H1 (cell line): ENCODE data around the gene TSR1. TPM values are rescaled to one million over a fixed set of nuclear protein-coding genes. Genes with fewer than 3 reads are reported as not detected.

Source experiments
- CTCF ChIA-PET: fragments of 300-600 bp; sonication (Branson Sonifier 250); formaldehyde crosslinking; loops from one replicate; lab custom pipeline; 2021; ENCODE audit not compliant: partially characterized antibody; lab: Charles Lee
- POLR2A ChIA-PET: fragments of 300-600 bp; sonication (Branson Sonifier 250); formaldehyde crosslinking; loops from one replicate; lab custom pipeline; 2021; ENCODE audit warnings: inconsistent platforms; ENCODE audit not compliant: partially characterized antibody; lab: Charles Lee
- DNase-seq, 2 experiments: peaks; one replicate each; pipeline versions ENCODE4 v3.0.0 to v3.0.0-alpha.2; 2010 to 2022; ENCODE audit warnings: low spot score in 2 of 2, low read depth in 1 of 2, mixed read lengths in 1 of 2
- FAIRE-seq: peaks from 2 replicates; lab custom pipeline; 2011; peaks lifted over from hg19 to GRCh38; lab: Jason Lieb, UNC
- H2AFZ ChIP-seq: 2 replicates; pipeline ENCODE4 v1.8.1; 2012; ENCODE audit warnings: low read length, inconsistent platforms
- H2AK5ac ChIP-seq: 2 replicates; pipeline ENCODE4 v1.6.1; 2013; ENCODE audit warnings: low read depth, low read length
- H2BK120ac ChIP-seq: replicated peaks from 2 replicates; pipeline ENCODE3; 2013; ENCODE audit warnings: low read depth, low read length, inconsistent platforms
- H2BK12ac ChIP-seq: 2 replicates; pipeline ENCODE4 v1.6.1; 2013; ENCODE audit warnings: low read depth, low read length
- H2BK15ac ChIP-seq: 2 replicates; pipeline ENCODE4 v1.6.1; 2013; ENCODE audit warnings: low read length
- H2BK20ac ChIP-seq: 2 replicates; pipeline ENCODE4 v1.6.1; 2013; ENCODE audit warnings: low read length
- H2BK5ac ChIP-seq: 2 replicates; pipeline ENCODE4 v1.6.1; 2013; ENCODE audit warnings: low read depth, low read length
- H3K14ac ChIP-seq: 2 replicates; pipeline ENCODE4 v1.6.1; 2013; ENCODE audit warnings: inconsistent platforms; ENCODE audit not compliant: insufficient read length
- H3K18ac ChIP-seq: 2 replicates; pipeline ENCODE4 v1.6.1; 2013; ENCODE audit warnings: low read length; ENCODE audit errors: extremely low read depth
- H3K23ac ChIP-seq: 2 replicates; pipeline ENCODE4 v1.6.1; 2013; ENCODE audit warnings: inconsistent platforms; ENCODE audit not compliant: insufficient read length
- H3K23me2 ChIP-seq: 2 replicates; pipeline ENCODE4 v1.6.1; 2013; ENCODE audit warnings: low read depth, low read length
- H3K27ac ChIP-seq: 2 replicates; pipeline ENCODE4 v1.6.1; 2011; ENCODE audit warnings: low read depth, low read length, inconsistent platforms
- H3K27me3 ChIP-seq, 4 experiments: replicated peaks in 1 of 4; 1 replicate in 1 of 4; 2 replicates in 3 of 4; pipeline versions ENCODE4 v1.6.1 to v1.8.1; 2011 to 2013; ENCODE audit warnings: low read length in 3 of 4, mild to moderate bottlenecking in 3 of 4, inconsistent platforms in 2 of 4, mixed read lengths in 2 of 4, moderate library complexity in 1 of 4; ENCODE audit not compliant: control insufficient read depth in 3 of 4, insufficient read depth in 3 of 4; ENCODE audit errors: extremely low read depth in 1 of 4
- H3K36me3 ChIP-seq, 4 experiments: 2 replicates each; pipeline versions ENCODE4 v1.6.1 to v1.8.1; 2011 to 2013; ENCODE audit warnings: mild to moderate bottlenecking in 4 of 4, low read length in 3 of 4, moderate library complexity in 2 of 4, control low read depth in 1 of 4, inconsistent platforms in 1 of 4; ENCODE audit not compliant: insufficient read depth in 4 of 4, control insufficient read depth in 2 of 4
- H3K4ac ChIP-seq: replicated peaks from 2 replicates; pipeline ENCODE3; 2013; ENCODE audit warnings: low read length, low read depth, mixed read lengths, inconsistent platforms; ENCODE audit not compliant: insufficient read length
- H3K4me1 ChIP-seq, 4 experiments: replicated peaks in 1 of 4; 1 replicate in 1 of 4; 2 replicates in 3 of 4; pipeline versions ENCODE4 v1.6.1 to v1.8.1; 2011 to 2013; ENCODE audit warnings: low read length in 3 of 4, inconsistent platforms in 2 of 4, mixed read lengths in 1 of 4; ENCODE audit not compliant: insufficient read depth in 4 of 4, control insufficient read depth in 3 of 4
- H3K4me2 ChIP-seq, 2 experiments: 2 replicates each; pipeline versions ENCODE4 v1.6.1 to v1.8.1; 2011 to 2013; ENCODE audit warnings: low read depth in 2 of 2, low read length in 2 of 2, control low read depth in 1 of 2, inconsistent platforms in 1 of 2, mild to moderate bottlenecking in 1 of 2; ENCODE audit not compliant: insufficient read depth in 1 of 2
- H3K4me3 ChIP-seq, 4 experiments: fragments of 200-600, 300-600 bp in 1 of 4; sonication (generic), shearing (Covaris generic), sonication (Bioruptor Twin) in 1 of 4; 2 replicates each; pipeline versions ENCODE4 v1.5.1 to v1.8.1; 2011 to 2016; ENCODE audit warnings: low read length in 4 of 4, low read depth in 3 of 4, control low read depth in 2 of 4, inconsistent platforms in 2 of 4, mild to moderate bottlenecking in 2 of 4, mixed read lengths in 1 of 4, moderate library complexity in 1 of 4; ENCODE audit not compliant: insufficient read depth in 2 of 4; ENCODE audit errors: extremely low read depth in 1 of 4
- H3K56ac ChIP-seq: replicated peaks from 2 replicates; pipeline ENCODE3; 2013; ENCODE audit warnings: low read depth, mild to moderate bottlenecking, mixed read lengths, low read length, inconsistent platforms; ENCODE audit not compliant: insufficient read length
- H3K79me1 ChIP-seq: 2 replicates; pipeline ENCODE4 v1.6.1; 2013; ENCODE audit warnings: low read depth, low read length, control low read depth
- H3K79me2 ChIP-seq, 2 experiments: 2 replicates each; pipeline versions ENCODE4 v1.6.1 to v1.8.1; 2012 to 2013; ENCODE audit warnings: low read length in 2 of 2, mild to moderate bottlenecking in 2 of 2, inconsistent platforms in 1 of 2; ENCODE audit not compliant: insufficient read depth in 2 of 2, control insufficient read depth in 1 of 2
- H3K9ac ChIP-seq, 4 experiments: replicated peaks in 1 of 4; 1 replicate in 1 of 4; 2 replicates in 3 of 4; pipeline versions ENCODE4 v1.6.1 to v1.8.1; 2011 to 2013; ENCODE audit warnings: low read depth in 3 of 4, low read length in 3 of 4, control low read depth in 2 of 4, mild to moderate bottlenecking in 2 of 4, moderate library complexity in 2 of 4, inconsistent platforms in 1 of 4; ENCODE audit errors: extremely low read depth in 1 of 4
- H3K9me3 ChIP-seq, 2 experiments: 2 replicates each; pipeline versions ENCODE4 v1.6.1 to v1.8.1; 2012 to 2013; ENCODE audit warnings: mild to moderate bottlenecking in 2 of 2, moderate library complexity in 2 of 2, control low read depth in 1 of 2, inconsistent platforms in 1 of 2, low read depth in 1 of 2, low read length in 1 of 2, mixed read lengths in 1 of 2; ENCODE audit not compliant: insufficient read depth in 2 of 2
- H4K20me1 ChIP-seq, 2 experiments: replicated peaks in 1 of 2; 2 replicates each; pipeline versions ENCODE3 to v1.8.1; 2011 to 2013; ENCODE audit warnings: inconsistent platforms in 2 of 2, low read length in 2 of 2, mild to moderate bottlenecking in 1 of 2; ENCODE audit not compliant: insufficient read depth in 2 of 2, control insufficient read depth in 1 of 2
- H4K5ac ChIP-seq: 2 replicates; pipeline ENCODE4 v1.6.1; 2013; ENCODE audit warnings: low read length, low read depth, mixed read lengths, inconsistent platforms; ENCODE audit not compliant: insufficient read length
- H4K8ac ChIP-seq: 2 replicates; pipeline ENCODE4 v1.8.0; 2013; ENCODE audit warnings: mild to moderate bottlenecking, moderate library complexity, low read length, inconsistent platforms; ENCODE audit not compliant: insufficient read depth; ENCODE audit errors: extremely low read depth
- H4K91ac ChIP-seq: replicated peaks from 2 replicates; pipeline ENCODE3; 2013; ENCODE audit warnings: low read length, mixed read lengths, inconsistent platforms; ENCODE audit not compliant: insufficient read length
- ASH2L ChIP-seq: fragments of 200-600, 300-600 bp; sonication (generic); IDR thresholded peaks from one replicate; pipeline ENCODE4 v1.7.1; 2017; ENCODE audit warnings: low read length
- CHD1 ChIP-seq: IDR thresholded peaks from 2 replicates; pipeline ENCODE4 v1.6.1; 2012; ENCODE audit warnings: low read depth, low read length, improper control_type of control experiment
- SIN3A ChIP-seq, 2 experiments: IDR thresholded peaks in 1 of 2; conservative IDR thresholded peaks in 1 of 2; 2 replicates each; pipeline ENCODE4 v1.6.1; 2011 to 2012; ENCODE audit warnings: low read length in 2 of 2, improper control_type of control experiment in 1 of 2, low read depth in 1 of 2, mild to moderate bottlenecking in 1 of 2
- SP2 ChIP-seq: IDR thresholded peaks from 2 replicates; pipeline ENCODE4 v1.6.1; 2012; ENCODE audit warnings: mild to moderate bottlenecking, low read length, inconsistent platforms
- SP4 ChIP-seq: IDR thresholded peaks from 2 replicates; pipeline ENCODE4 v1.6.1; 2012; ENCODE audit warnings: low read length, inconsistent platforms
- SUZ12 ChIP-seq: fragments of 200-600 bp; sonication (generic); IDR thresholded peaks from 2 replicates; pipeline ENCODE4 v1.6.1; 2012; ENCODE audit warnings: mild to moderate bottlenecking, inconsistent platforms, low read length, moderate library complexity, mixed read lengths
- TEAD4 ChIP-seq: IDR thresholded peaks from 2 replicates; pipeline ENCODE4 v1.6.1; 2012; ENCODE audit warnings: low read depth, low read length, inconsistent platforms, mixed read lengths
- WGBS, 2 experiments: shearing (Covaris generic) in 1 of 2; methylation state at CpG; one replicate each; pipeline versions ENCODE4 v1.1.6 to v1.1.7; 2013 to 2015; ENCODE audit warnings: low lambda C conversion rate in 2 of 2, mixed read lengths in 2 of 2, inconsistent platforms in 1 of 2, low coverage in 1 of 2, missing lambda C conversion rate in 1 of 2; ENCODE audit not compliant: insufficient replicate concordance in 2 of 2, insufficient coverage in 1 of 2, insufficient read length in 1 of 2; ENCODE audit errors: extremely low coverage in 1 of 2, missing lambda C conversion rate in 1 of 2; 5-methylcytosine and 5-hydroxymethylcytosine counted together
- polyA plus RNA-seq, 7 experiments: library from polyadenylated mRNA; depleted of rRNA in 3 of 7; stranded (reverse) in 5 of 7; unstranded in 2 of 7; fragments of >200 nt in 5 of 7; fragments of 200-250 nt in 2 of 7; gene quantifications; 1 replicate in 5 of 7; 2 replicates in 1 of 7; 4 replicates in 1 of 7; pipeline versions ENCODE4 v1.2.1 to v1.2.3, GENCODE V29; 2011 to 2013; ENCODE audit warnings: missing spikeins in 2 of 7, mixed read lengths in 2 of 7
- total RNA-seq: library from RNA; stranded (reverse); fragmentation: NEBNext Ultra II Directional; extraction: Animal tissue kit (Norgen Biotek cat#: 25700); gene quantifications from 2 replicates; pipeline ENCODE4 v1.2.1, GENCODE V29; 2021
- TF ChIP-seq, protein P1 (sequence below): IDR thresholded peaks from 2 replicates; pipeline ENCODE4 v1.6.1; 2012; ENCODE audit warnings: inconsistent platforms
- TF ChIP-seq, protein P2 (sequence below): IDR thresholded peaks from 2 replicates; pipeline ENCODE4 v1.6.1; 2012; ENCODE audit warnings: low read length, inconsistent platforms

The TSR1 gene
- total and polyA plus RNA-seq, 2 of the 8 experiments (the other 6 are each of a cell fraction or from before 2014, with no cell fraction given): 14.5 to 69.7 TPM

DNA sequence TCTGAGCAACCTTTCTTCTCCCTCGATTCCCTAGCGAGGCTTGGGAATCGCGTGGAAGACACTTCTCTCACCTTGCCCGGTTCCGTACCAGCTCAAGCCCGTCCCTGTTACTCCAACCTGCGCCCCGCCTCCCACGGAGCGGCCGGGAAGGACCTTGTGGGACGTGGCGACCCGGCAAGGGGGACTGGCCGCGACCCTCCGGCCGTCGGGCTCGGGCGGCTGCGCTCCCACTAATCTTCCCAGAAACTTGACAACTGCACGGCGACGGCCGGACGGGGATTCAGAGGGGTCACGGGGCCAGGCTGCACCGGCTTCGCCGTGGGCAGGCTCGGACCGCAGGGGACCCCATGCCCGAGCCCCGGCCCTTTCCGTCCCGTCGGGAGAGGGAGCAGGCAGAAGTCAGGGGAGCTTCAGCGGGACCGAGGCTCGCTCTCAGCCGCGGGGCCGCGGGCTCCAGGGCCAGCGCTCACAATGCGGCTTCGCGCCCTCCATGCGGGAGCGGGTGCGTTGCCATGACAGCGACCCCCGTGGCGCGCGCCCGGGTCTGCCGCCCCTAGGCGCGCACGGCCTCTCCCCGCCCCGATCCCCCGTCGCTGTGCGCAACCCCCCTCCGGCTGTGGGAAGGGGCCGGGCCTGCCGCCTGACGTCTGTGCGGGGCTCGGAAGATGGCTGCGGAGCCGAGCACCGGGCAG, 741 bp upstream of the TSR1 start, which contains the start of gene SGSM2:
Gene SGSM2 (plus strand): TSS at position 650 of the 692 bp plus-strand sequence. CDS start 188 bp downstream, outside the sequence.
- peaks cover 3 to 30% (median 13%) of the 10 kb centered on the region in 4 experiments; a peak in 6 of 7 replicates for H3K4me1 ChIP-seq
- H3K9ac ChIP-seq: peak within 1 kb of the TSS; percentile 61 to 74 (median 63)
- CTCF ChIA-PET: interaction anchor here (1.1 to 8.2 kb wide), 7 partner anchors 10 to 79 kb away, joined by 4 to 69 read pairs (median 10); no protein-coding TSS in a partner anchor
- FAIRE-seq (no peak), DNase-seq (peak in 1 of 2 experiments; percentile 75)
- H2AK5ac ChIP-seq: no peak within 1 kb of the TSS
- H3K4me3 ChIP-seq: peak within 1 kb of the TSS; percentile 92 to 96 (median 94)
- H3K23ac ChIP-seq: peak within 1 kb of the TSS; percentile 71
- peak within 1 kb of the TSS; percentile 84 for H2BK5ac ChIP-seq
- POLR2A ChIA-PET: interaction anchor here (0.8 to 11.4 kb wide), 22 partner anchors 11 to 374 kb away, joined by 3 to 230 read pairs (median 6); partner anchors contain the start of genes SMG6 and SRR
- peak within 1 kb of the TSS; percentile 94 for H3K18ac ChIP-seq
- peak within 1 kb of the TSS; percentile 85 to 99 for H3K4me2 ChIP-seq
- H4K20me1 ChIP-seq: peaks cover 0 to 3% of the 10 kb centered on the region in 2 experiments
- H3K9me3 ChIP-seq: no peaks in the 10 kb centered on the region
- peaks cover 20% of the 10 kb centered on the region for H3K23me2 ChIP-seq
- peak within 1 kb of the TSS; percentile 52 for H4K91ac ChIP-seq
- H3K79me1 ChIP-seq: peaks cover 5% of the 10 kb centered on the region
- H3K4ac ChIP-seq: peak within 1 kb of the TSS; percentile 65
- H2BK120ac ChIP-seq: no peak within 1 kb of the TSS
- H2BK15ac ChIP-seq: peak within 1 kb of the TSS; percentile 81; the same call in 1 of the 2 replicates
- peaks cover 0 to 45% of the 10 kb centered on the region in 2 experiments; a peak in 2 of 4 replicates for H3K79me2 ChIP-seq
- peak within 1 kb of the TSS; percentile 38 for H3K27ac ChIP-seq
- peak within 1 kb of the TSS; percentile 9; the same call in 1 of the 2 replicates for H4K8ac ChIP-seq
- peak within 1 kb of the TSS; percentile 20 for H3K56ac ChIP-seq
- H2BK20ac ChIP-seq: no peak within 1 kb of the TSS
- H3K27me3 ChIP-seq: no peaks in the 10 kb centered on the region
- 2% methylated on average over 73 of the region's 77 CpGs; no CpG with 5 or more reads in 1 of the 2 experiments for WGBS, 2 experiments
- H3K36me3 ChIP-seq: peaks cover 28 to 38% (median 32%) of the 10 kb centered on the region in 4 experiments
- H2BK12ac ChIP-seq: 0 out of 2 replicates have a peak within 1 kb of the TSS, but pooled peaks have one; percentile 60
- no peak within 1 kb of the TSS for H3K14ac ChIP-seq
- peak within 1 kb of the TSS; percentile 27; the same call in 1 of the 2 replicates for H2AFZ ChIP-seq
- H4K5ac ChIP-seq: peak within 1 kb of the TSS; percentile 82
- TF ChIP-seq, protein P1, sequence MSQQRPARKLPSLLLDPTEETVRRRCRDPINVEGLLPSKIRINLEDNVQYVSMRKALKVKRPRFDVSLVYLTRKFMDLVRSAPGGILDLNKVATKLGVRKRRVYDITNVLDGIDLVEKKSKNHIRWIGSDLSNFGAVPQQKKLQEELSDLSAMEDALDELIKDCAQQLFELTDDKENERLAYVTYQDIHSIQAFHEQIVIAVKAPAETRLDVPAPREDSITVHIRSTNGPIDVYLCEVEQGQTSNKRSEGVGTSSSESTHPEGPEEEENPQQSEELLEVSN: no peak; the same call in 1 of the 2 replicates
- TF ChIP-seq SIN3A (conservative IDR thresholded peaks at IDR 0.05 in 1 of 2, IDR thresholded peaks at IDR 0.05 in 1 of 2; ENCODE audit: low read depth in 1 of 2, low read length in 2 of 2) (peak in 1 of 2 experiments; percentile 29; a peak in 1 of 4 replicates), CHD1 (no peak), SP4 (no peak), SUZ12 (peak; percentile 45; the same call in 1 of the 2 replicates), TEAD4 (no peak), ASH2L (no peak), SP2 (no peak)
- TF ChIP-seq, protein P2, sequence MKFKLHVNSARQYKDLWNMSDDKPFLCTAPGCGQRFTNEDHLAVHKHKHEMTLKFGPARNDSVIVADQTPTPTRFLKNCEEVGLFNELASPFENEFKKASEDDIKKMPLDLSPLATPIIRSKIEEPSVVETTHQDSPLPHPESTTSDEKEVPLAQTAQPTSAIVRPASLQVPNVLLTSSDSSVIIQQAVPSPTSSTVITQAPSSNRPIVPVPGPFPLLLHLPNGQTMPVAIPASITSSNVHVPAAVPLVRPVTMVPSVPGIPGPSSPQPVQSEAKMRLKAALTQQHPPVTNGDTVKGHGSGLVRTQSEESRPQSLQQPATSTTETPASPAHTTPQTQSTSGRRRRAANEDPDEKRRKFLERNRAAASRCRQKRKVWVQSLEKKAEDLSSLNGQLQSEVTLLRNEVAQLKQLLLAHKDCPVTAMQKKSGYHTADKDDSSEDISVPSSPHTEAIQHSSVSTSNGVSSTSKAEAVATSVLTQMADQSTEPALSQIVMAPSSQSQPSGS: 0 out of 2 replicates have a peak, but pooled peaks have one; percentile 5
